Right lobe of liver (tissue), 4 donors: ENCODE measurements around the gene IFI30.

ENCODE experiments used
- CTCF ChIP-seq, 4 donors: fragments of 200-600 bp in 3 of 4; fragments of 450-650 bp in 1 of 4; IDR thresholded peaks; one replicate each; pipeline versions ENCODE4 v1.5.1 to v1.8.0; 2016 to 2022; ENCODE audit warnings: antibody characterized with exemption in 4 of 4, mild to moderate bottlenecking in 2 of 4
- POLR2A ChIP-seq: fragments of 450-650 bp; IDR thresholded peaks from one replicate; pipeline ENCODE4 v1.6.1; 2017; ENCODE audit warnings: antibody characterized with exemption, mild to moderate bottlenecking
- donor health status: DM: no; HTN: no; CAD: no.
- donor health status: DM: no; HTN: no; CAD: no.
- donor health status: DM: no; HTN: yes; CAD: no.

GRCh38 chr19:18153556-18154134 is 20.0 kb upstream of the IFI30 start:
- TF ChIP-seq CTCF (IDR thresholded peaks at IDR 0.05): no peak
- no peak for TF ChIP-seq POLR2A
